ENCODE measurements around the gene PRF1.

The PRF1 gene

DNA sequence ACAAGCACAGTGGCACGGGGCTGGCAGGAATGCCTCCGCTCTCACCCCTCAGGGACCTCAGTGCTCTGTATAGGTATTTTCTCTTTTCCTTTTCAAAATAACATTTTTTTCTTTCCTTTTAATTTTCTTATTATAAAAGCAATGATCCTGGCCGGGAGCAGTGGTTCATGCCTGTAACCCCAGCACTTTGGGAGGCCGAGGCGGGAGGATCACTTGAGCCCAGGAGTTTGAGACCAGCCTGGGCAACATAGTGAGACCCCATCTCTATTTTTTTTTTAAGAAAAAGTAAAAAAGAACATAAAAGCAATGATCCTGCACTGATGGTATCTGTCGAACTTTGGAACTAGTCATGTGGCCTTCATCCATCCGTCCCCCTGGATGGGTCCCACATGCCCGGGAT, 3.2 kb downstream of the PRF1 start:
- no peak overlapping the region for H3K4me3 ChIP-seq (ENCODE audit: low read depth, low read length)
- no peak for DNase-seq (ENCODE audit: low read depth, low spot score)
- in situ Hi-C loops (cut with HindIII; ENCODE audit: low sequenced_read_pairs), result no loop called here
- TF ChIP-seq, protein P1, sequence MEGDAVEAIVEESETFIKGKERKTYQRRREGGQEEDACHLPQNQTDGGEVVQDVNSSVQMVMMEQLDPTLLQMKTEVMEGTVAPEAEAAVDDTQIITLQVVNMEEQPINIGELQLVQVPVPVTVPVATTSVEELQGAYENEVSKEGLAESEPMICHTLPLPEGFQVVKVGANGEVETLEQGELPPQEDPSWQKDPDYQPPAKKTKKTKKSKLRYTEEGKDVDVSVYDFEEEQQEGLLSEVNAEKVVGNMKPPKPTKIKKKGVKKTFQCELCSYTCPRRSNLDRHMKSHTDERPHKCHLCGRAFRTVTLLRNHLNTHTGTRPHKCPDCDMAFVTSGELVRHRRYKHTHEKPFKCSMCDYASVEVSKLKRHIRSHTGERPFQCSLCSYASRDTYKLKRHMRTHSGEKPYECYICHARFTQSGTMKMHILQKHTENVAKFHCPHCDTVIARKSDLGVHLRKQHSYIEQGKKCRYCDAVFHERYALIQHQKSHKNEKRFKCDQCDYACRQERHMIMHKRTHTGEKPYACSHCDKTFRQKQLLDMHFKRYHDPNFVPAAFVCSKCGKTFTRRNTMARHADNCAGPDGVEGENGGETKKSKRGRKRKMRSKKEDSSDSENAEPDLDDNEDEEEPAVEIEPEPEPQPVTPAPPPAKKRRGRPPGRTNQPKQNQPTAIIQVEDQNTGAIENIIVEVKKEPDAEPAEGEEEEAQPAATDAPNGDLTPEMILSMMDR (IDR thresholded peaks at IDR 0.05; ENCODE audit: low read depth, low read length), result no peak

DNA sequence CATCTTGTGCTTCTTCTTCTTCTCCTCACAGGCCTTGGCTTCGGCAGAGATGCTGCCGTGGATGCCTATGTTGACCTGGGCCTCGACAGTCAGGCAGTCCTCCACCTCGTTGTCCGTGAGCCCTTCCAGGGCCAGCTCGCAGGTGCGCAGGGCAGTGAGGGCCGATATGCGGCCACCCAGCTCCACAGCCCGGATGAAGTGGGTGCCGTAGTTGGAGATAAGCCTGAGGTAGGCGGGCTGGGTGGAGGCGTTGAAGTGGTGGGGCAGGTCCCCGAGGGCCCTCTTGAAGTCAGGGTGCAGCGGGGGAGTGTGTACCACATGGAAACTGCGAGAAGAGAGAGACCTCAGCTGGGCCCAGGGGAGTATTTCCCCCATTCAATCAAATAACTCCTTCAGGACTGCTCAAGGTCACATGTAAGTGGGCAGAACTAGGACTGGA, 3.7 kb downstream of the PRF1 start:
- no peak for DNase-seq (ENCODE audit: low read depth, low spot score)
- in situ Hi-C loops (cut with HindIII; ENCODE audit: low sequenced_read_pairs), result no loop called here
- no peak overlapping the region for H3K4me3 ChIP-seq (ENCODE audit: low read depth, low read length)
- TF ChIP-seq, protein P1 (IDR thresholded peaks at IDR 0.05; ENCODE audit: low read depth, low read length), result no peak

DNA sequence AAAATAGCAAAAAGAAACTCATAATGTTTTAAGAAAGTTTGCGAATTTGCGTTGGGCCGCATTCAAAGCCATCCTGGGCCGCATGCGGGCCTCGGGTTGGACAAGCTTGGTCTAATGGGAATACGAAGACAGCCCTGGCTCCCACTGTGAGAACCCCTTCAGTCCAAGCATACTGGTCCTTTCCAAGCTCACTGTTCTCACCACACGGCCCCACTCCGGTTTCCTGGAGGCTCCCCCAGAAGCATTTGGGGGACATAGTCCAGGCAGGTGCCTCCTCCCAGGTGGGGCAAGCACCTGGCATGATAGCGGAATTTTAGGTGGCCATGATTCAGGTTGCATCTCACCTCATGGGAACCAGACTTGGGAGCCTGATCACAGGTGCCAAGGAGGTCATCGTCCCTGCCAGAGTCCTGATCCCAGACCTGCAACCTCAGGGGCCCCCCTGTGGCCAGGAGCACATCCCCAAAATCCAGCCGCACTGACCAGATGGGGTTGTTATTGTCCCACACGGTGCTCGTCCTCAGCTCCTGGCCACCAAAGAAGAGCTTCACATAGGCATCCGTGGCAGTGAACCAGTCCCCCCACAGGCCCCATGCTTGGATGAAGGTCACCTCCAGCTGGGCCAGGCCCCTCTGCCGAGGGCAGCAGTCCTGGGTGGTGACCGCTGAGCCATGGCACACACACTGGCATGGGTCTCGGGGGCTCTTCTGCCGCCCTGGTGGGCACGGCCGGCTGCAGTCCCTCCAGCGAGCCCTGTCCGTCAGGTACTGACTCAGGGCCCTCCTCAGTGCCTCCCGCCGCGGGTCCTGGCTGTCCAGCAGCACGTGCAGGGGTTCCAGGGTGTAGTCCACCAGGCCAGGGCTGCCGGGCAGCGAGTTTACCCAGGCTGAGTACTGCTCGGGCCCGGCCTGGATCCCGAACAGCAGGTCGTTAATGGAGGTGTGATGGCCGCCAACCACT, 4.4 kb downstream of the PRF1 start:
- DNase-seq (ENCODE audit: low read depth, low spot score), result no peak
- H3K4me3 ChIP-seq (ENCODE audit: low read depth, low read length), result no peak overlapping the region
- in situ Hi-C loops (cut with HindIII; ENCODE audit: low sequenced_read_pairs), result no loop called here
- TF ChIP-seq, protein P1 (IDR thresholded peaks at IDR 0.05; ENCODE audit: low read depth, low read length), result no peak

DNA sequence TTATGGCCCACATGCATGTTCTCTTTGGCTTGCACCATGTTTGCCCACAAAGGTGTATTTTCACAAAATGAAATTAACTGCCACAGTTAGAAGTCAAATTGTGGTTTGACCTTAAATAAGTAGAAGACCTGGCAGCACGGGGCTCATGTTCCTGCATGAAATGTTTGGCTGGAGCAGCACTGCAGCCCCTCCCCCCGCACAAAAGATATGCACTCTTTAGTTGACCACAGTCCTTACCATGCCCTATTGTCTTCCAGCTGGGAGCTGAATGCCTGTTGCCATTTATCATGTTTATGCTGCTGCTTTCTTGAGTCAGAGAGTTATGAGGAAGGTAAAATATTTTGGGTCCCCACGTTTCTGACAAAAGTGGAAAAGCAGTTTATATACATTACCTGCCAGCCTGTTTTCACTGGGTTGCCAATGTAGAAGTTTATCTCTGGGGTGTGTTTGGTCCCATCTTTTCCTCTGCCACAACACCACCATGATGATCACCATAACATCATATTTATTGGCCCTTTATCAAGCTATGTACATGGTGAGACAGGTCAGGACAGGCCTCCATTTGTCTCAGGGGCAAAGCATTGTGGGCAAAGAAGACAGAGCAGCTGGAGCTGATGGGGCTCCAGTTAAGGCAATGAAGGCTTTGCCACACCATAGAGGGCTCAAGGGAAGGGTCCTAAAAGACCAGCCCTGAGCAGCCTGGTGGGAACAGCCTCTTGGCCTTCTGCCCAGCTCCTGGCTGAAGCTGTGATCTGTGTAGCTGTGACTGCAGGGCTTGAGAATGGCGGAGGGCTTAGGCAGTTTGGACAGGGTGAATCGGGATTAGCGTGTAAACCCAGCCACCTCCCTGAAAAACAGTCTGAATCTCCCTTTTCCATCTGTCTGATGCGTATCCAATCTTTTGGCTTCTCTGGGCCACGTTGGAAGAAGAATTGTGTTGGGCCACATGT, 5.4 kb downstream of the PRF1 start:
- DNase-seq (ENCODE audit: low read depth, low spot score), result no peak
- no peak overlapping the region for H3K4me3 ChIP-seq (ENCODE audit: low read depth, low read length)
- TF ChIP-seq, protein P1 (IDR thresholded peaks at IDR 0.05; ENCODE audit: low read depth, low read length), result no peak
- in situ Hi-C loops (cut with HindIII; ENCODE audit: low sequenced_read_pairs), result no loop called here

GRCh38 chr10:70596110-70596798, 6.3 kb downstream of the PRF1 start:
- TF ChIP-seq, protein P1 (IDR thresholded peaks at IDR 0.05; ENCODE audit: low read depth, low read length), result no peak
- H3K4me3 ChIP-seq (ENCODE audit: low read depth, low read length), result no peak overlapping the region
- no peak for DNase-seq (ENCODE audit: low read depth, low spot score)
- in situ Hi-C loops (cut with HindIII; ENCODE audit: low sequenced_read_pairs), result no loop called here

DNA sequence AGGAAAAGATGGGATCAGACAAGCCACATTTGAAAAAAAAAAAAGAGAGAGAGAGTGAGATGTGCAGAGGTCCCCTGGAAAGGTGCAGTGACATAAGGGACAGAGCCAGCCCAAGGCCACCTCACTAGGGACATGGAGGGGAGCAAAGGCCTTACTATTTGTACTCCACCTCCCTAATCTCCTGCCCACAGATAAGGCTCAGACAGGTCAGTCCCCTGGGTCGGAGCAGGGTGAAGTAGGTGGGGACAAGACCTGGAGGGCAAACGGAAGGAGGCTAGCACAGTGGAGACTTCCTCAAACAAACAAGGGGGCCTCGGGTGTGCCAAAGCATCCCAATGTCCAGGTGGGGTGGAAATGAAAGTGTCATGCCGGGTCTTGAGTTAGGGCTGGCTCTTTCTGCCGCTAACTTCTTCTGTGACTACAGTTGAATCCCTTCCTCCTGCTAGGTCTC, 7.0 kb downstream of the PRF1 start:
- no peak for DNase-seq (ENCODE audit: low read depth, low spot score)
- TF ChIP-seq, protein P1 (IDR thresholded peaks at IDR 0.05; ENCODE audit: low read depth, low read length), result no peak
- no peak overlapping the region for H3K4me3 ChIP-seq (ENCODE audit: low read depth, low read length)
- in situ Hi-C loops (cut with HindIII; ENCODE audit: low sequenced_read_pairs), result no loop called here
